Measurements from ENCODE around the gene PALLD.
"Not testable (repeated sequence)": the region's sequence is repeated elsewhere in the genome, so short reads cannot be mapped to it uniquely, and the experiment has no call there.

Gene PALLD

GRCh38 chr4:168777277-168777965 lies 280.6 kb downstream of the PALLD start:
- no peak for DNase-seq

DNA sequence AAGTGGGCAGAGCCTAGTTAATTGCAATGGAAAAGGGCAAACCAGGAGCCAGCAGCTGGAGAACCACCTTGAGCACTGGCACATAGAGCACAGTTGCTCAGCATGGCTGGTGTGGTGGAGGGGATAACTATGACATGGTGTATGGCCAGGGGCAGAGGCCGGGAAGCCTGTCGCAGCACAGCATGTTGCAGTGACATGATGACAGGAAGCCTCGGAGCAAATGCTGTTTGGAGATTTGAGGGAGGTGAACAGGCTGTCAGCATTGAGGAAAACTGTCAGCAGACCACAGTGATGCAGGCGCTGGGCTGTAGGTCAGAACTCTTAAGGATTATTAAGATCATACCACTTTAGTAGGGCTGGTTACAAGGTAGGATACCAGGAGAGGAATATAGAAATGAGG lies 284.5 kb downstream of the PALLD start:
- DNase-seq = no peak

- no peak for DNase-seq
Observed at GRCh38 chr4:168781926-168782325, 285.1 kb downstream of the PALLD start.

DNA sequence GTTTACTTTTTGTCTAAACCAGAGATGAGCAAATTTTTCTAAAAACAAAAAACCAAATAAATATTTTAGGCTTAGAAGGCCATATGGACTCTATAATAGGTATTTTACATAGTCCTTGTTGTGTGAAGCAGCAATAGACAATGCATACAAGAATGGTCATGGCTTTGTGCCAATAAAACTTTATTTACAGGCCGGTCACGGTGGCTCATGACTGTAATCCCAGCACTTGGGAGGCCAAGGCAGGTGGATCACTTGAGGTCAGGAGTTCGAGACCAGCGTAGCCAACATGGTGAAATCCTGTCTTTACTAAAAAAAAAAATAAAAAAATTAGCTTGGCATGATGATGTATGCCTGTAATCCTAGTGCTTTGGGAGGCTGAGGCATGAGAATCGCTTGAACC lies 285.6 kb downstream of the PALLD start:
- no peak for DNase-seq

- DNase-seq = no peak
Observed at GRCh38 chr4:168784786-168785461, 288.1 kb downstream of the PALLD start.

DNA sequence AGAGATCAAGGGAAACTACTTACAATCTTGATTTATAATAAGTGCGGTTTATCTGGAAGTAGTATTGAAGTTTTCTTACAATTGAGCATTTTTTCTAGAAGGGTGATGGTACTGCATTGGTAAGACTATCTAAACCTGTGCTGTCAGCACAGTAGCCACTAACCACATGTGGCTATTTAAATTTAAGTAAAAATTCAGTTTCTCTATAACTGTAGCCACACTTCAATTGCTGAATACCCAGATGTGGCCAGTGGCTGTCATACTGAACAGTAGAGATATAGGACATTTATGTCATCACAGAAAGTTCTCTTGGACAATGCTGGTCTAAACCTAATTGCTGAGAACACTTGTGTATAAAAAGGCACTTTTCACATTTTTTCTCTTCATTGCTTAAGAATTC lies 290.5 kb downstream of the PALLD start:
- no peak for DNase-seq

DNA sequence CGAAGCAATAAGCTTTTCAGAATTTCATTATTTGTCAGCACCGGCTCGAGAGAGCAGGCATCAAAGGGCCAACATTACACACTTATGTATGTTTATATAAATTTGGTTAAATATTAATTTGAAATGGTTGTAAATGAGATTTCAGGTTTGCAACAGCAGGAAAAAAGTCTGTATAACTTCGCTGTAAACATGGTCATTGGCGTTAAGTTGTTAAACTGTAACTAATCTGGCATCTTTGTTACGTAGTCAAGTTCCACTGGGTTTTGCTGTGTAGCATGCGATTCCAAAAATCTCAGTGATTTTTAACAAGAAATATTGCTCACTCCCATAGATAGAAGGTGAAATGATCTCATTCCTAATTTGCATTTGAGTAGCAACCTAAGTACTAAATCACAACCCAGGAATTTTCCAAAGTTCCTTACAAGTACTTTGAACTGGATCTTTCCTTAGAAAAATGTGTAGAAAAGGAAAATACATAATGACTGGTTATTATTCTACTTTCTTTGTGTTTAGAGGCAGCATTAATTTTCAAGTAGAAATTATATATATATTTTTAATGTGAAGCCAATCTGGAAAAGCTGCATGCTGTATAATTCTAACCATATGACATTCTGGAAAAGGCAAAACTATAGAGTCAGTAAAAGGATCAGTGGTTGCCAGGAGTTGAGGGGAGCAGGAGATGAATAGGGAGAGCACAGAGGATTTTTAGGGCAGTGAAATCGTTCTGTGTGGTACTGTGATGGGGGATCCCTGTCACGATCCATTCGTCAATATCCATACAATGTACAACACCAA lies 291.1 kb downstream of the PALLD start:
- no peak for DNase-seq

DNA sequence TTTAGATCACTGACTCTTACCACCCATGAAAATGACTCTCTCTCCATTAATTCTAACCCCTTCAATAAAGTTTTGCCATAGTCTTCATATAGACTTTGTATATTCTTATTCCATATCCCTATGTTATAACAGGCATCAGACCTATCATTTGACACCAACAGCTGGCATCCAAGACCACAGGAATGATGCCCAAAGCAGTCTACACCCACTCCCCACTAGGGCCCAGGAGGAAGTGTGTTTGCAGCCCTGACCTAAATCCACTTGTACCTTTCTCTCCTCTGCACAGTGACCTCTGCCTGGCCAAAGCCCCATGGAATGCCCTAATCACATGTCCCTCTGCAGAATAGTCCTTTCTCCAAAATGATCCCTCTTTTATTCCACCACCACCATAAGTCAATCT lies 294.0 kb downstream of the PALLD start:
- no peak for DNase-seq

- DNase-seq = no peak
Observed at GRCh38 chr4:168791376-168791775, 294.5 kb downstream of the PALLD start.

- no peak for DNase-seq
Observed at GRCh38 chr4:168793542-168793941, 296.7 kb downstream of the PALLD start.

- DNase-seq = no peak
Observed at GRCh38 chr4:168794092-168794707, 297.3 kb downstream of the PALLD start.

DNA sequence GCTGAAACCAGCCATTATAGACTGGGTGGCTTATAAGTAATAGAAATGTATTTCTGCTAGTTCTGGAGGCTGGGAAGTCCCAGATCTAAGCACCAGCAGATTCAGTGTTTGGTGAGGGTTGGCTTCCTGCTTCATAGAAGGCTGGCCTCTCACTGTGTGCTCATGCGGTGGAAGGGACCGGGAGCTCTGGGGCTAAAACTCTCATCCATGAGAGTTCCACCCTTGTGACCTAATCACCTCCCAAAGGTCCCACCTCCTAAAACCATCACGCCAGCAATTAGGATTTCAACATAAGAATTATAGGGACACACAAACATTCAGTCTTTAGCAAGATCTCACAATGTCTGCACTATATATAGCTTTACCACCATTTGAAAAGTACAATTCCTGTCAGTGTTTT lies 298.0 kb downstream of the PALLD start:
- DNase-seq = no peak

GRCh38 chr4:168795346-168795745 lies 298.5 kb downstream of the PALLD start:
- no peak for DNase-seq

DNA sequence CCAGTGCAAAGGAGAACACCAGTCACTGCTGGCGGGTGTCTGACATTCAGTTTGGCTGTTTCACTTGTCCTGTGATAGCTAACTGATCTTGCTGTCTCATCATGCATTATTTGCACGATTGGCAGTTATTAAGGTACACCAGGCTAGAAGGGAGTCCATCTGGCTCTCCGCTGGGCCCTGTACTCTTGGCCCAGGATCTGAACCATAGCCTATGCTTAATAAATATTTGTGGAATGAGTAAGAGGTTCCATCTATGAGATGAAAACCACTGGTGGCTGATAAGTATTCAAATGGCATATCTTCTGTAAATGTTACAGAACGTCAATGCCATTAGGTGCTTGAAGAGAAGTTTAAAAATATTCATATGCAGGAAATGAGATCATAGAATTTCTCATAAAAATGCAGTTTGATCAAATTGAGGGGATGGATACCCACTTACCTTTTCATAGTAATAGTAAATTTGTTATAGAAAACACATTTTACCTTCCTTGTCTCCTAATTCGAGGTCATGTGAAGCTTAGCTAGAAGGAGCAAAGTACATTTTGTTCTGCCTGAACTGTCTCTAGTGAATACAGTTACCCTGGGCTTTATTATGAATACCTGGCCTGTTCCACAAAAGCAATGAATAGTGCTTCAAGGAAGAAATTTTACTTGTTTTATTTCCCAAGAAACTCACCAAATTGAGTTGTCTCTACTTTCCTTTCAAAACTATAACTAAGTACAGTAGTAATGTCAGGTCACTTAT lies 299.7 kb downstream of the PALLD start:
- no peak for DNase-seq

DNA sequence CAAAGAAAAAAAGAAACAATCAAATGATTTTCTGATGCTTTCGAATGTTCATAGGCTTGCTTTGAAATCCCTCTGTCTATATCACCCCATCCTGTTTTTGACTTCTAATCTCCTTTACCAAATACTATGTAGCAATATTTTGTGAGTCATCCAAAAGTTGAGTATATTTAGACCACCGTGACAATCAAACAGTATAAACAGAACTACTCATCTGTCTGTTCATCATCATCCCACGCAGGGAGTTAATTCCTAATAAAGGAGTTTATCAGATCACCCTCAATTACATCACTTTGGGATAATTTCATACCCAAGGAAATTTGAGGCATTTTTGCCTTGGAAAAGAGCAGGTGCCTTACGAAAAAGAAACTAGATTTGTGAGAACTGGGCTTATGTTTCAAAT lies 300.3 kb downstream of the PALLD start:
- no peak for DNase-seq

GRCh38 chr4:168797738-168798375 lies 301.0 kb downstream of the PALLD start:
- no peak for DNase-seq

GRCh38 chr4:168800926-168801325 lies 304.1 kb downstream of the PALLD start:
- DNase-seq = no peak

GRCh38 chr4:168802222-168802621 lies 305.4 kb downstream of the PALLD start:
- DNase-seq = no peak

GRCh38 chr4:168803052-168803451 lies 306.2 kb downstream of the PALLD start:
- not testable (repeated sequence) for DNase-seq

GRCh38 chr4:168803732-168804131 lies 306.9 kb downstream of the PALLD start:
- DNase-seq = no peak

- DNase-seq = no peak
Observed at GRCh38 chr4:168804146-168804545, 307.3 kb downstream of the PALLD start.

DNA sequence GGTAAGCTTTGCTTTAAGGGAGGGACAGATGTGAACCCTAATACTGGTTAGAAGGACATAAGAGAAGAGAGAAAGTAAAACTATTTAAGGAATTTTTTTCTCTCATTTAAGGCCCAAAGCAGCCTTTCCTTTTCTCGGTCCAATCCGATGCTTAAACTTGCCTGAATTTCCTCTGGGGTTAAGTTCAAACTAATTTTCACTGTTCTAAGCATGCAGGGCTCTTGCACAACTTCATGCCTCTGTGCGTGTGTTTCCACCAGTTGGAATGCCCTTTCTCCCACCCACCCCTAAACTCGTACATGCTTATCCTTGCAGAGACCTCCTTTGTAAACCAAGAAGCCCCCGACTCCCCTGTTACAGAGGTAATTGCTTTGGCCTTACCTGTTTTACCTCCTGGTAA lies 308.5 kb downstream of the PALLD start:
- DNase-seq = no peak
